ENCODE results near the gene SPATA20.

Gene SPATA20

GRCh38 chr17:50586421-50587247 is 39.7 kb downstream of the SPATA20 start:
- TF ChIP-seq, protein P1, sequence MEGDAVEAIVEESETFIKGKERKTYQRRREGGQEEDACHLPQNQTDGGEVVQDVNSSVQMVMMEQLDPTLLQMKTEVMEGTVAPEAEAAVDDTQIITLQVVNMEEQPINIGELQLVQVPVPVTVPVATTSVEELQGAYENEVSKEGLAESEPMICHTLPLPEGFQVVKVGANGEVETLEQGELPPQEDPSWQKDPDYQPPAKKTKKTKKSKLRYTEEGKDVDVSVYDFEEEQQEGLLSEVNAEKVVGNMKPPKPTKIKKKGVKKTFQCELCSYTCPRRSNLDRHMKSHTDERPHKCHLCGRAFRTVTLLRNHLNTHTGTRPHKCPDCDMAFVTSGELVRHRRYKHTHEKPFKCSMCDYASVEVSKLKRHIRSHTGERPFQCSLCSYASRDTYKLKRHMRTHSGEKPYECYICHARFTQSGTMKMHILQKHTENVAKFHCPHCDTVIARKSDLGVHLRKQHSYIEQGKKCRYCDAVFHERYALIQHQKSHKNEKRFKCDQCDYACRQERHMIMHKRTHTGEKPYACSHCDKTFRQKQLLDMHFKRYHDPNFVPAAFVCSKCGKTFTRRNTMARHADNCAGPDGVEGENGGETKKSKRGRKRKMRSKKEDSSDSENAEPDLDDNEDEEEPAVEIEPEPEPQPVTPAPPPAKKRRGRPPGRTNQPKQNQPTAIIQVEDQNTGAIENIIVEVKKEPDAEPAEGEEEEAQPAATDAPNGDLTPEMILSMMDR (IDR thresholded peaks at IDR 0.05; ENCODE audit: extremely low read depth, missing control alignments): no peak
- no peak for DNase-seq (ENCODE audit: low spot score)

- no peak for DNase-seq (ENCODE audit: low spot score)
- TF ChIP-seq, protein P1 (IDR thresholded peaks at IDR 0.05; ENCODE audit: extremely low read depth, missing control alignments): no peak
These were observed 40.6 kb downstream of the SPATA20 start for GRCh38 chr17:50587571-50587970.

DNA sequence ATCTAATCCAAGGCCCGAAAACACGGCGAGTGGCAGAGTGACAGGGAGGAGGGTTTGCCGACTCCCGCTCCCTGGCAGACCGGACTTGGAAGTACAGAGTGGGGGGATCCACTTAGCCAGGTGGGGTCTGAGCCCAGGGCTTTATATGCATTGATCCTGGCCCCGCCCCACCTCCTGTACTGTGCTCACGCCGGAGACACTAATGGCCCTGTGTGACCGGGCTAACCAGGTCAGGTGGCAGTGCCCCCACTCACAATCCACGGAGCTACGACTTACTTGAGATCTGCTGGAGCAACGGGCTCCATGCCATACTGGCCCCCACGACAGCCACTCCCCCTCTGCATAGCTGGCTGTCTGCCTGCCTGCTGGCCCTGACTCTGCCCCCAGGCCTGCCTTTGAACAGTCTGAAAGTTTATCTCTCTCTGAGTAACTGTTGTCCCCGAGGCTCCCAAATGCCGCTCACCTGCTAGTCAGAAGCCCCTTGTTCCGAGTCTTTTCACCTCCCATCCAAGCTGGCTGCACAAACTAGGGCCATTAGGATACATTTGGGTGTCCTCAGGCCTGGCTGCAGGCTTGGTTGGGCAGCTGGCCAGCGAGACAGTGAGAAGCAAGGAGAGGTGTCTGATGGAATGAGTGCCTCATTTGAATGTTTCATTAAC is 41.5 kb downstream of the SPATA20 start:
- DNase-seq (ENCODE audit: low spot score): no peak
- TF ChIP-seq, protein P1 (IDR thresholded peaks at IDR 0.05; ENCODE audit: extremely low read depth, missing control alignments): no peak

DNA sequence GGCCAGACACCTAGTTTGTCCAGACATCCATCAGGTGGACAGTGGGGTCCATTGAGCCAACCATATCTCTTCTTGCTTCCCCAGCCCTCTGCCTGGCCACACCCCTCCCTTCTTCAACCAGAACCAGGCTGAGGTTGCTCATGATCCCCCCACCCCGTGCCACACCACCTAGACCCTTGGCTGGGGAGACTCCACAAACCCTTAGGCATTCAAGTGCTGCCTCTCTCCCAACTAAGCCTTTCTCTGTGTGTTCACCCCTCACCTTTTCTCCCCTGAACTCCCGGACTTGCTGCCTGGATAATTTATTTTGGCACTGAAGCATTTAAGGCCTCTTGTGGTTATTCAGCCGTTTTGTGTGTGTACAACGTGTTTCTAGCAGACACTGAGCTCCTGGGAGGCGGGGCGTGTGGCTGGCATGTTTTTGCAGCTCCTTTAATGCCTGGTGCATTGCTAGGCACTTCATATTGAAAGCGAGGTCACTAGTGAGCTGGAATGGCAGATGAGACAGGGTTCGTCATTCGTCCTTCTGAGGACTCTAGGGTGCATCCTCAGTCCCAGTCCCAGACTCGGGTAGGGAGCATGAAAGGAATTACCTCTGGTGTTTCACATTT is 42.2 kb downstream of the SPATA20 start:
- TF ChIP-seq, protein P1 (IDR thresholded peaks at IDR 0.05; ENCODE audit: extremely low read depth, missing control alignments): no peak

DNA sequence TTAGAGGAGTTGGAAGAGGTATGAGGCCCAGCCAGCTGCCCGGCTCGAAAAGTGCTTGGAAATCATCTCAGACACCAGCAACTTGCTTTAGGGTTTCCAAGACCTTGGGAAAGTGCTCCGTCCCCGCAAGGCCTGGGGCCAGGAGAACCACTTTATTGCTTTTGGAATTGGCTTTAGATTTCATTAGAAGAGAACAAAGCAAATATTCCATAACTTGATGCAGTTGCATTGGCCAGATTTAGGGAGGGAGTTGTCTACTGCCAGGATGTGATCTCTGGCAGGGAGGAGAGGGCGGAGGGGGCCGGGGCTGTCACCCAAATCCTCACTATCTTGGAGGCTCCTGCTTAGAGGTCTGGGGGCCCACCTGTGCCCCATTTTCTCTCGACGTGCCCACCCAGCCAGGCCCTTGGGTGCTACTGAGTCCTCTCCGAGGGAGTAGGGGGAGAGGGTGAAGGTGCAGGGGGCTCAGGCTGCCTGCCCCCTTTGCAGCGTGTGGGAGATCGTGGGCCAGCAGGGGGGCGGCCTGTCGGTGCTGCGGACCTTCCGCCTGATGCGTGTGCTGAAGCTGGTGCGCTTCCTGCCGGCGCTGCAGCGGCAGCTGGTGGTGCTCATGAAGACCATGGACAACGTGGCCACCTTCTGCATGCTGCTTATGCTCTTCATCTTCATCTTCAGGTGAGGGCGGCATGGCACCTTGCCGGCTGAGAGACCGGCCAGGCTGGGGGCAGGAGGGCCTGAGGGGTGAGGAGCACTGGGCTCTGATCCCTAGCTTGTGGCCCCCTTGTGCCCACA is 44.2 kb downstream of the SPATA20 start:
- TF ChIP-seq, protein P1 (IDR thresholded peaks at IDR 0.05; ENCODE audit: extremely low read depth, missing control alignments): no peak
- DNase-seq (ENCODE audit: low spot score): no peak

More for the DNA sequence above, 42.2 kb downstream of the SPATA20 start:
- DNase-seq (ENCODE audit: low spot score): no peak

GRCh38 chr17:50593321-50593720 is 46.3 kb downstream of the SPATA20 start:
- TF ChIP-seq, protein P1 (IDR thresholded peaks at IDR 0.05; ENCODE audit: extremely low read depth, missing control alignments): no peak
- DNase-seq (ENCODE audit: low spot score): no peak

Data from GM20000 (cell line).